Activated naive CD4-positive, alpha-beta T cell treated with anti-CD3 and anti-CD28 coated beads, Interleukin-2, amount 50 U/mL, for 24 hours (primary cell): ENCODE data around the gene OXTR.

Experiments used
- H3K27ac Mint-ChIP-seq: one replicate; pipeline ENCODE4 v1.8.0; 2021; ENCODE audit warnings: mild to moderate bottlenecking, mixed read lengths
- H3K27me3 Mint-ChIP-seq: one replicate; pipeline ENCODE4 v1.8.0; 2021; ENCODE audit warnings: mixed read lengths
- H3K36me3 Mint-ChIP-seq: one replicate; pipeline ENCODE4 v1.8.0; 2021; ENCODE audit warnings: mixed read lengths
- H3K4me1 Mint-ChIP-seq: one replicate; pipeline ENCODE4 v1.8.0; 2021; ENCODE audit warnings: mixed read lengths
- H3K4me3 Mint-ChIP-seq: one replicate; pipeline ENCODE4 v1.8.0; 2021; ENCODE audit warnings: mild to moderate bottlenecking, mixed read lengths
- H3K9me3 Mint-ChIP-seq: one replicate; pipeline ENCODE4 v1.8.0; 2021; ENCODE audit warnings: mixed read lengths

The OXTR gene

GRCh38 chr3:8712045-8712907, 57.1 kb downstream of the OXTR start:
- Mint-ChIP-seq H3K36me3 (no peaks in the 10 kb centered on the region), H3K9me3 (no peaks in the 10 kb centered on the region), H3K4me3 (no peak overlapping the region), H3K4me1 (no peaks in the 10 kb centered on the region), H3K27ac (no peak overlapping the region), H3K27me3 (no peaks in the 10 kb centered on the region)

- Mint-ChIP-seq H3K9me3 (peaks cover 3% of the 10 kb centered on the region), H3K4me1 (no peaks in the 10 kb centered on the region), H3K4me3 (no peak overlapping the region), H3K36me3 (no peaks in the 10 kb centered on the region), H3K27ac (no peak overlapping the region), H3K27me3 (no peaks in the 10 kb centered on the region)
These were observed 59.5 kb downstream of the OXTR start for GRCh38 chr3:8709801-8710507.

GRCh38 chr3:8709287-8709686, 60.1 kb downstream of the OXTR start:
- H3K4me3 Mint-ChIP-seq: no peak overlapping the region
- H3K27ac Mint-ChIP-seq: no peak overlapping the region
- H3K27me3 Mint-ChIP-seq: no peaks in the 10 kb centered on the region
- no peaks in the 10 kb centered on the region for H3K36me3 Mint-ChIP-seq
- H3K9me3 Mint-ChIP-seq: peaks cover 10% of the 10 kb centered on the region
- H3K4me1 Mint-ChIP-seq: no peaks in the 10 kb centered on the region

GRCh38 chr3:8705575-8705974, 63.8 kb downstream of the OXTR start:
- Mint-ChIP-seq H3K27me3 (no peaks in the 10 kb centered on the region), H3K9me3 (peaks cover 11% of the 10 kb centered on the region), H3K36me3 (no peaks in the 10 kb centered on the region), H3K27ac (no peak overlapping the region), H3K4me1 (no peaks in the 10 kb centered on the region), H3K4me3 (no peak overlapping the region)

DNA sequence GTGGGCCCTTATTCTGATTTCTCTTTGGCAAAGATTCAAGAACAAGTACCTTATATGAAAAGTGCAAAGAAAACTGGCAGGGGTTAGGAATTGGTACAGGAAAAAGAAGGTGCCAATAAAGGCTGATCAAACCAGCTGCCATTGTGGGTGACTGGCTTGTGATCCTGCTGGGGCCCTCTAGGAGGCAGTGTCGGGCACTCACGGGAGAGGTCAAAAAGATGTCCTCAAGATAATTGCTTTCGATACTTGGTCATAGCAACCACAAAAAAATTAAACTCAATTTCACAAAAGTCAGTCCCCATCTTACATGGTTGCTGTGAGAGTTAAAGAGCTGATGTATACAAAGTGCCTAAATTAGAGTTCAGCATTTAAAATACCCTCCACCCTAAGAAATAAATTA, 66.9 kb downstream of the OXTR start:
- Mint-ChIP-seq H3K27me3 (no peaks in the 10 kb centered on the region), H3K36me3 (no peaks in the 10 kb centered on the region), H3K27ac (no peak overlapping the region), H3K4me3 (no peak overlapping the region), H3K9me3 (peaks cover 11% of the 10 kb centered on the region), H3K4me1 (no peaks in the 10 kb centered on the region)
